ELR (cell line): ENCODE measurements around the gene BCR.

ENCODE experiments used
- DNase-seq: peaks from one replicate; pipeline ENCODE4 v3.0.0-alpha.2; 2015; ENCODE audit warnings: low read depth

The BCR gene

DNA sequence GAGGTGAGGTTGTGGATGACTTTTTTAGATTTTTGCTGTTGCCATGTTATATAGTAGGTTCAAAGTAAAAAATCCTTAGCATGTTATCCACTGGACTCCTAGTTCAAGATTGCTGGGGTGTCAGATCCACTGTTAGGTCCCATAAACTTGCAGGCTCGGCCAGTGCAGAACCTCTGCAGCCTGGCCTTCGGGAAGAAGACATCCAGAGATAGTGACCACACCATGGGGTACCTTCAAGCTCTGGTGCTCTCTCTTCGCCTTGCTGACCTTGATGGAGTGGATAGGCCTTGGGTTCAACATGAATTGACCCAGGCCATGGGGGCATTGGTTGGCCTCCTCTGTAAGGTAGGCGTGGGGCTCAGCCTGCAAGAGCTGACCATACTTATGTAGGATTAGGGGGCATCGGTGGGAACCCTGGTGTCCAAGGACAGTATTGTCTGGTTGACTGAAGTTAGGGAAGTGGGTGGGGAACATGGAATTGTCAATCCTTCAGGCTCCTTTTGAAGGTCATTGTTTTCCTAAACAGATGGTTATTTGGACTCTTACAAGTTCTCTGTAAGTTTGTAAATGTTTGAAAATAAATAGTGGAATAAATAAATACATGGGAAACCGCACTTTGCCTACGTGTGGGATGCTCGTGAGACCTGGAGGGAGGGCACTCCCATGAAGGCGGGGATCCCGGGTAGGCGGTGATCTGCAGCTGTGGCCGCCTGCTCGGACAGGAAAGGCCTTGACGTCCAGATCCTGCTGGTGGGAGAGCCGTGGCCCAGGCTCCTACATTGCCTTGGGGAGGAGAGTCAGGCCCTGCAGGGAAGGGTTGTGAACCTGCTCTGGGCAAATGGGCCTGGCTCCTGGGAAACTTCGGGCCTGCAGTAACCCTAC, 37.1 kb downstream of the BCR start:
- no peak for DNase-seq

GRCh38 chr22:23218053-23218866, 38.0 kb downstream of the BCR start:
- DNase-seq = no peak

- no peak for DNase-seq
Measured at GRCh38 chr22:23218867-23219251, 38.5 kb downstream of the BCR start.

DNA sequence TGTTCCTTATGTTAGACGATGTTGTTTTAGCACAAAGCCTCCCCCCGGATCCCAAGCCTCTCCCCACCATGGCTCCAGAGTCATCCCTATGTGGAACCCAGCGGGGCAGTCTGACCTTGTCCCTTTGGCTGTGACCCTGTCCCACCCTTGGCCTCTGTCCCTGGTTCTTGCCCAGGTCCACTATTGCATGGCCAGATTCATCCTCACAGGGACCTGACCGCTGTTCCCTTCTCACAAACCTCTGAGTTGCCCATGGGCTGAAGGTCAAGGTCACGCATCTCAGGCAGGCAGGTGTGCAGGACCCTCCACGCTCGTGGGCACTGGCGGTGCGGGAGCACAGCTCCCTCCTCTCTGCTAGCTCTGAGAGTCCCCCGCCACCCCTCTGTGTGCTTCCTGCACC, 39.0 kb downstream of the BCR start:
- no peak for DNase-seq

DNA sequence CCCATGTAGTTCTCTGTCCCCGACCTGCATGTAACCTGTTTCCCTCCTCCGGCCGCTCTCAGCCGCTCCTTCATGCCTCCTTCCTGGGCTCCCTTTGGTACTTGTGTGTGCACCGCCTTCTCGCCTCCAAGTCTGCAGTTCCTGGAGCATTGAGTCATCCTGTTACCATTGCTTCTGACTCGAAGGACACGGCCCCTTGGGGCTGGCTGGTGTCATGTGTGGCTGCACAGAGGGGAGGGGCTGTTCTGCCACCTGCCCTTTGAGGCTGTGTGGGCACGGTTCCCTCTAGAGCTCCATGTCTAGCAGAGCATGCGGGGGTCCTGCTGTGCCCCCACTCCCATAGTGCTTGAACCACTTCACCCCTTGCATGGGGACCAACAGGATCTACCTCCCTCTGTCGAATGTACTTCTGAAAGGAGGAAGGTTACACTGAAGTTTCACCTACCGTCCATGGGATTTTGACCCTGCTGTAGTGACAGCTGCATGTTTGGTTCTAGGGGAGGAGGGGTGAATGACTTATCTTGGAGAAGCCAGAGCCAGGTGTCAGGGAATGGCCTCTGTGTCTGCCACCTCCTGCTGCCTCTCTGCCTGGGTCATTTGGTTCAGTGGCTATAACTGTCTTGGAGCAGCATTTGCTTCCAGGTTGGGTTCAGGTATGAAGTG, 39.6 kb downstream of the BCR start:
- DNase-seq = peak; percentile 75

DNA sequence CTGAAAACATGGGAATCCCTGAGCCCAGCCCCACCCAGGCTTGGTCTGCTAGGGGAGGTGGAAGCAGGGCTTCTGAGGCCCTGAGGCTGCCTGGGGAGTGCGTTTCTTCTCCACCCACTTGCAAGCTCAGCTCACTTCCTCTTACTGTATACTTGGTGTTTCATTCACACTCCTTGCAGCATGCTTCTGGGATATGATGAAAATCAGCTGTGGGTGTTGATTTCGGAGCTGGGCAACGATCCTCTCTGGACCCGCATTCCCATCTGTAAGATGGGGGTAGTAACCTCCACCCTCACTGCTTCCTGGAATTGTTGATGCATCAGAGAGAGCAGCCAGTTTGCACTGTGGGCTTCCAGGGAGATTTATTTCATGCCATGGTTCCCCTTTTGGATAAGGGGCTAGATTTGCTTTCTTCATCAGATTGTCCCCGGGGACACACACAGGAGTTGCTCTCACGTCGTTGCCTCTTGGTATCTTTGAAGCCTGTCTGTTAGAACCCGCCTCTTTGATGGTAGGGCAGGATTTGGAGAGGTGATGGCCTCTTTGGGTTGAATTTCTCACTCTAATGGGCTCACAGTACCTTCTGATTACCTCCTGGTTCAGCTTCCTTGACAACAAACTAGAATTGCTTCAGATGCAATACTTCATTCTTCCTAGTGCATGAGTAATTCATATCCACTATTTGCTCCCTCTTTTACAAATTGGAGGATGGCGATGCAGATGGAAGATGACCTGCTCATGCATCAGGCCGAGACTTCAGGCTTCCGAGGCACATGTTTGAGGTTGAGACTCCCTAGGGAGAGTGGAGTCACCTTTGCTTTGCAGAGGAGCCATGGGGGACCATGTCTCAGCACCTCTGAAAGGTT, 40.4 kb downstream of the BCR start:
- DNase-seq = peak; percentile 51

DNA sequence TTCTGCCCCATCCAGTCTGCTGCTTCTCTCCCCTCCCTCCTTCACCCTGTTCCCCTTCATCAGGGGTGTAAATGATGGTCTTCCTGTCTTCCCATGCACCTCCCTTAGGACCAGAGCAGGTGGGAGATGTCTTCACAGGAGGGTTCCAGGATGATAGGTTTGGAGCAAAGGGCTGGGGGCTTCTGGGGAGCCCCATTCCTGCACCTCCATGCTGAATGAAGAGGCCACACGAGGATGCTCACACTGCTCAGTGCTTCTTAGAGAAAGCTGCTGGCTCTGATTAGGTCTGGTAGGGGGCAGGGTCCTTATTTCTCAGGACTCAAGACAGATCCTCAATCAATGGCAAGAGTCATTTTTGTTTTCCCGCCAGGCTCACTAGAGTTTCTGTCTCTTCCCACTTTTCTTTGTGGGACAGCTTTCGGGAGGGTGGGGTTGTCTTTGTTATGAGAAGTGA, 41.1 kb downstream of the BCR start:
- DNase-seq = no peak

- no peak for DNase-seq
Measured at GRCh38 chr22:23222033-23222792, 41.9 kb downstream of the BCR start.

GRCh38 chr22:23222793-23223568, 42.7 kb downstream of the BCR start:
- DNase-seq = no peak

GRCh38 chr22:23223569-23224317, 43.4 kb downstream of the BCR start:
- no peak for DNase-seq

- DNase-seq = no peak
Measured at GRCh38 chr22:23224846-23225245, 44.5 kb downstream of the BCR start.

DNA sequence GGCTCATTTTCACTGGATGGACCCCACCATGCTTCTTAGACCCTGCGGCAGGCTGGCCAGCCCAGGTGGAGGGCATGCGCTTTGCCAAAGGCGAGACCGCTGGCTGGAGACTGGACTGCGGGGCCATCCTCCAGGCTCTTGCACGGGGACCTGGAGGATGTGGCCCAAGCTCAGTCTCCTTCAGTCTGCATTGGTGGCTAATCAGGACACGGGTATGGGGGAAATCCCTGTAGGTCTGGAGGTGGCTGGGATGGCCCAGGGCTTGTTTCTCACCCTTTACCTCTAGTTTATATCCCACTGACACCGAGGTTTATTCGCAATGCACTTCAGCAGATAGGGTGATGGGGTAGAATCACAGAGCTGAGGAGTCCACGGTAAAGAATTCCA, 45.0 kb downstream of the BCR start:
- DNase-seq = no peak

DNA sequence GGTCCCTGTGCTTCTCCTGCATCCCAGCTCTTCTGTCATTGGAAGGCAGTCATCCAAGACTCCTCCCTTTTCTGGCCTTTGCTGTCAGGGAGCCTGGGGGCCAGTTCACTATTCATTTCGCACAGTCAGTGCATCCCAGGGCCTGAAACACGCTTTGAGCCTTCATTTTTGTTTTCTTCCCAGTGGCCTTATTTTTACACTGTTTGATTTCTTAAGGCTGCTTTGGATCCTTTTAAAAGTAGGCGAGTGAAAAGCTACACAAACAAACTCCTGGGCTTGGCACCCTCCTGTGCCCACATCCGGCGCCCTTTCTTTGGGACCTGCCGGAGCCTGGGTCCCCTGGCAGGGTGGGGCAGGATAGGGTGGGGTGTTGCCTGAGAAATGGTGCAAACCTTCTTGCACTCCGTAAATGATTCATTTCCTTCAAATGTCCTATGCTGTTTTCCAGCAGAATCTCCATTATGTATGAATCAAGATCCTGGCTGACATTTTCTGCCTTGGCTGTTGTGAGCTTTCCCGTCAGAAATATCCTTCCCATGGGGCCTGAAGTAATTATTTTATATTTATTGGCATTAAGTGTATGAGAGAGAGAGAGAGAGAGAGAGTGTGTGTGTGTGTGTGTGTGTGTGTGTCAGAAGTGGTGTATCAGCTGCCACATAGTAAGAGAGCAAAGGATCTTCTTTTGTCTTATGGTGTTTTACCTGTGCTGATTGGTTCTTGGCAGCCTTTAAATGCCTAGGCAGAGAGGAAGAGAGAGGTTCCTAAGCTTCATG, 45.6 kb downstream of the BCR start:
- DNase-seq = peak; percentile 75

- DNase-seq = no peak
Measured at GRCh38 chr22:23226497-23226850, 46.2 kb downstream of the BCR start.

GRCh38 chr22:23227380-23227779, 47.1 kb downstream of the BCR start:
- DNase-seq = no peak

GRCh38 chr22:23228503-23228902, 48.2 kb downstream of the BCR start:
- no peak for DNase-seq

GRCh38 chr22:23229646-23230045, 49.3 kb downstream of the BCR start:
- DNase-seq = no peak

DNA sequence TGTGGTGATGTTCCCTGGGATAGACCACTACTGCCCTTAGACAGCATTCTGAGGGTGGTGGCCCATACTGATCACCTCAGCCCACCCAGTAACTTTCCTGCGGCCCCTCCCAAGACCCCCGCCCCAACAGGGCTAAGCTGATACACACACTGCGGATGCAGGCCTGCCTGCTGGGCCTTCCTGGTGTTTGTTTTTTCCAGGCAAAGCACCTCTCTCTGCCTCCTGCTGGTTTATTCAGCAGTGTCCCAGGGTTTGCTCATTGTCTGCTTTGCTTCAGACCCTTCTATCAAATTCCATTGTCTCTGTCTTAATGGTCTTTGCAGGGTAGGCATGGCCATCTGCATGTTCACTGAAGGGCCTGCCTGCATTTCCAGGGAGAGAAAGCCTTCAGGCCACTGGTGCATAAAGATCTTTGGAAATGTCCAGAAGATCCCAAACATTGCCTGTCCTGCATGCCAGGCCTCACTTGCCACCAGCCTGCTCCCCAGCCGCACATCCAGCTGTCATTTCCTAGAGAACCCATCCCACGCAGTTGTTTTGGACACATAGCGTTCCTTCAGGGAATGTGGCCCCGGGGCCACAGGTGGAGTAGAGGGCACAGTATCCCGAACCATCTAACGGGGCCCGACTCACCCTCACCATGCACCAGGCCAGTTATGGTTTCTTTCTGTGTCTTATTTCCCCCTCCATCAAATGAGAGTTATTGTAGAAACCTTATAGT, 50.2 kb downstream of the BCR start:
- DNase-seq = no peak
